Measurements from ENCODE around the gene OBSCN.
A peak's percentile ranks its signal among the peaks of the same experiment; 100 is the strongest.

OBSCN gene

DNA sequence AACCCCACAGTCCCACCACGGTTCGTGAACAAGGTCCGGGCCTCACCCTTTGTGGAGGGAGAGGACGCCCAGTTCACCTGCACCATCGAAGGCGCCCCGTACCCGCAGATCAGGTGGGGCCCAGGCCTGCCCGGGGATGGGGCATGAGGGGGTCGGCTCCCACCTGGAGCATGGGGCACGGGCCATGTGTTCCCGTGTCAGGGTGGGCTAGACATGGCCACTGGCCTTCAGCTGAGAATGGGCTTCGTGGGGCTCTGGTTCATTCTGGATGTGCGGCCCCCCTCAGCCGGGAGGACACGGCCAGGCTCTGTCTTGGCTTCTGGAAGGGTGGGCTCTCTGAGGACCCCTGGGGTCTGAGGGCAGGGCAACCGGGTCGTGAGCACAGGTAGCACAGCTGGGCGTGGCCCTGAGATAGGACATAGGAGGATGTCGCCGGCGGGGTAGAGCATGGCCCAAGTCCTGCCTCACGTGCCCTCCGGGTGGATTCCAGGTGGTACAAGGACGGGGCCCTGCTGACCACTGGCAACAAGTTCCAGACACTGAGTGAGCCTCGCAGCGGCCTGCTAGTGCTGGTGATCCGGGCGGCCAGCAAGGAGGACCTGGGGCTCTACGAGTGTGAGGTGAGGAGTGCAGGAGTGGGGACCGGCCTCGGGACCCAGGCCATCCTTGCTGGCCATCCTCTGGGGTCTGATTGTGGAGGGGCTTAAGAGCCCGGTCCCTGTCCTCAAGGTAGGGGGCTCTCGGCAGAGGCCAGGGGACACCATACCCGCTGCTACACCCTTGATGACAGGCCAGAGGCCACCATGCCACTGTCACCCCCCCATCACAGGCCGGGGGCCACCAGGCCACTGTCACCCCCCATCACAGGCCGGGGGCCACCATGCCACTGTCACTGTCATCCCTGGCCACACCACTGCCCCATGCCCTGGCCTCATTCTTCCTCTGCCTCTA lies 143.3 kb downstream of the OBSCN start:
- ChIA-PET POLR2A (ENCODE audit: low non-redundant PET) (no interaction called here), CTCF (no interaction called here)
- no peak for DNase-seq (ENCODE audit: low spot score)
- no peak overlapping the region for H3K27ac ChIP-seq
- TF ChIP-seq, protein P1, sequence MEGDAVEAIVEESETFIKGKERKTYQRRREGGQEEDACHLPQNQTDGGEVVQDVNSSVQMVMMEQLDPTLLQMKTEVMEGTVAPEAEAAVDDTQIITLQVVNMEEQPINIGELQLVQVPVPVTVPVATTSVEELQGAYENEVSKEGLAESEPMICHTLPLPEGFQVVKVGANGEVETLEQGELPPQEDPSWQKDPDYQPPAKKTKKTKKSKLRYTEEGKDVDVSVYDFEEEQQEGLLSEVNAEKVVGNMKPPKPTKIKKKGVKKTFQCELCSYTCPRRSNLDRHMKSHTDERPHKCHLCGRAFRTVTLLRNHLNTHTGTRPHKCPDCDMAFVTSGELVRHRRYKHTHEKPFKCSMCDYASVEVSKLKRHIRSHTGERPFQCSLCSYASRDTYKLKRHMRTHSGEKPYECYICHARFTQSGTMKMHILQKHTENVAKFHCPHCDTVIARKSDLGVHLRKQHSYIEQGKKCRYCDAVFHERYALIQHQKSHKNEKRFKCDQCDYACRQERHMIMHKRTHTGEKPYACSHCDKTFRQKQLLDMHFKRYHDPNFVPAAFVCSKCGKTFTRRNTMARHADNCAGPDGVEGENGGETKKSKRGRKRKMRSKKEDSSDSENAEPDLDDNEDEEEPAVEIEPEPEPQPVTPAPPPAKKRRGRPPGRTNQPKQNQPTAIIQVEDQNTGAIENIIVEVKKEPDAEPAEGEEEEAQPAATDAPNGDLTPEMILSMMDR (conservative IDR thresholded peaks at IDR 0.05; ENCODE audit: low read depth), result no peak

DNA sequence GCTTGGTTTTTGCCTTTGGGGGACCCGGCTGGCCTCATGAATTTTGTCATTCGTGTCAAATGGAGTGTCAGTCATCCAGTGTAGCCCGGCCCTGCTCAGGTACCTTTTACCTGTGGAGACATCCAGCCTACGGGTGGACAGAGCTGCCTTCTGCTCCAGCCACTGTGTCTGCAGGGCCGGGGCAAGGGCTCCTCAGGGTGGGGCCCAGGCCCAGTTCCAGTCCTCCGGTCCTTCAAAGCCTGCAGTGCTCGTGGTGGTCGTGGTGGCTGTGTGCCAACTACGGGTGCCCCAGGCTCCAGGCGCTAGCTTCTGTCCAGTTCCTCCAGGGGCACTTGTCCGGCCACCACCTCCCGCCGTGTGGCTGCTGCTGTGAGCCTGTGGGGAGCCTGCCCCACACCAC lies 144.0 kb downstream of the OBSCN start:
- ChIA-PET CTCF (no interaction called here), POLR2A (ENCODE audit: low non-redundant PET) (no interaction called here)
- TF ChIP-seq, protein P1 (conservative IDR thresholded peaks at IDR 0.05; ENCODE audit: low read depth), result no peak
- no peak for DNase-seq (ENCODE audit: low spot score)
- H3K27ac ChIP-seq, result no peak overlapping the region

DNA sequence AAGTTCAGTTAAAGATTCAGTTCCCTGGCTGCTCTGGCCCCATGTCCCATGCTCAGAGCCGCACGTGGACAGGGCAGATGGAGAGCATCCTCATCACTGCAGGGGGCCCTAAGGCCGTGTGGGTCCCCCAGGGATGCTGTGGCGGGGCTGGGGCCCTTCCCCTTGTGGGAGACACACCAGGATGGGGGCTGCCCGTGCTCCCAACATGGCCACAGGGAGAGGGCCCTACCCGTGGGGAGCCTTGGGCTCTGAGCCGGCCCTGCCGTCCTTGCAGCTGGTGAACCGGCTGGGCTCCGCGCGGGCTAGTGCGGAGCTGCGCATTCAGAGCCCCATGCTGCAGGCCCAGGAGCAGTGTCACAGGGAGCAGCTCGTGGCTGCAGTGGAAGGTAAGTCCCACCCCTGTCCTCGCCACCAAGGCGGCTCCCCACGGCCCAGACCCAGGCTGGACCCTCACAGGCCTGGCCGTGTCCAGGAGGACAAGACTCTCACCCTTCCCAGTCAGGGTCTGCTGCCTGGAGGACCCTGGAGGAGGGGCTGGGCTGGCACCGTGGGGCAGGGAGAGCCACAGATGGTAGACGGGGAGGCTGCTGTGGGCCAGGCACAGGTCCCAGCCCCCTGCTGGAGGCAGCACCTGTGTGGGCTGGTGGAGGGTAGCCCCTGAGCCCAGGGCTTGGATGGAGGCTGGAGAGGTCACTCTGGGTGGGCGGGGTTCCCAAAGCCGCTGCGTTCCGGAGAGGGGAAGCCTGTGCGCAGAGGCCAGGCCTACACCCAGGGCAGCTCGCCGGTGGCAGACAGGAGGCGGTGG lies 145.0 kb downstream of the OBSCN start:
- DNase-seq (ENCODE audit: low spot score), result no peak
- ChIA-PET CTCF (interaction anchor here (0.6 to 0.7 kb wide), 2 partner anchors 14 to 276 kb away, joined by 3 read pairs; no protein-coding TSS in a partner anchor), POLR2A (ENCODE audit: low non-redundant PET) (no interaction called here)
- H3K27ac ChIP-seq, result peak overlapping the region; percentile 73
- TF ChIP-seq, protein P1 (conservative IDR thresholded peaks at IDR 0.05; ENCODE audit: low read depth), result no peak

DNA sequence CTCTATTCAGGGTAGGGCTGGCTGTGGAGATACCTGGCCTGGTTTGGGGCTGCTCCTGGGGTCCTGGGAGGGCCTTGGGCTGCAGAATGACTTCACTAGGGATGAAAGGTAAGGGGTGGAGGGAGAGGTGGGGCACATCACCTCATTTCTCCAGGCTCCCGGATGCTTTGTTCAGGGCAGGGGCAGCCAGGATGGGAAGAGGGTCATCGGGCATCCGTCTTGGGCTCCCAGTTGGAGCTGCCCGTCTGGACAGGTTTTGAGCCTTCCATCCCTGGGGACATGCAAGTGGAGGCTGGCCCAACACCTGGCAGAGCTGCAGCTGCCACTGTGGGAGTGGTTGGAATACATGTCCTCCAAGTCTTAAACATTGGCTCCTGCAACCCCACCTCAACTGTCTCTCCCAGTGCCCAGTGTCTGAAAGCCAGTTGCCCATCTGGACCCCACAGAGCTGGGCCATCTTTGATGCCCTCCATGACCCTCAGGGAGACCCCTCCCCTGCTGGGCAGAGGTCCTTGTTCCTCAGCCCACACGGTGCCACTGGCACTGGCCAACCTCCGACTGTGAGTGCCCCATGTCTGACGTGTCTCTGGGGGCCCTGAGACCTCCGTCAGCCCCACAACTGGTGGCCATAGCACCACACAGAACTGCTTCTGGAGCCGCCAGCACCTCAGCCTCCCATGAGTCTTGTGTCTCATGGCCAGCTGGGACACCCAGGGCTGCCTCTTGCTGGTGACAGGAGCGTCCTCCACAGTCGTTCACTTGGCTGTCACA lies 145.9 kb downstream of the OBSCN start:
- TF ChIP-seq, protein P1 (conservative IDR thresholded peaks at IDR 0.05; ENCODE audit: low read depth), result no peak
- CTCF ChIA-PET, result interaction anchor here (0.6 to 1.5 kb wide), 6 partner anchors 10 to 434 kb away, joined by 3 to 4 read pairs (median 4); no protein-coding TSS in a partner anchor
- no peak for DNase-seq (ENCODE audit: low spot score)
- peak overlapping the region; percentile 73 for H3K27ac ChIP-seq
- POLR2A ChIA-PET (ENCODE audit: low non-redundant PET), result no interaction called here

DNA sequence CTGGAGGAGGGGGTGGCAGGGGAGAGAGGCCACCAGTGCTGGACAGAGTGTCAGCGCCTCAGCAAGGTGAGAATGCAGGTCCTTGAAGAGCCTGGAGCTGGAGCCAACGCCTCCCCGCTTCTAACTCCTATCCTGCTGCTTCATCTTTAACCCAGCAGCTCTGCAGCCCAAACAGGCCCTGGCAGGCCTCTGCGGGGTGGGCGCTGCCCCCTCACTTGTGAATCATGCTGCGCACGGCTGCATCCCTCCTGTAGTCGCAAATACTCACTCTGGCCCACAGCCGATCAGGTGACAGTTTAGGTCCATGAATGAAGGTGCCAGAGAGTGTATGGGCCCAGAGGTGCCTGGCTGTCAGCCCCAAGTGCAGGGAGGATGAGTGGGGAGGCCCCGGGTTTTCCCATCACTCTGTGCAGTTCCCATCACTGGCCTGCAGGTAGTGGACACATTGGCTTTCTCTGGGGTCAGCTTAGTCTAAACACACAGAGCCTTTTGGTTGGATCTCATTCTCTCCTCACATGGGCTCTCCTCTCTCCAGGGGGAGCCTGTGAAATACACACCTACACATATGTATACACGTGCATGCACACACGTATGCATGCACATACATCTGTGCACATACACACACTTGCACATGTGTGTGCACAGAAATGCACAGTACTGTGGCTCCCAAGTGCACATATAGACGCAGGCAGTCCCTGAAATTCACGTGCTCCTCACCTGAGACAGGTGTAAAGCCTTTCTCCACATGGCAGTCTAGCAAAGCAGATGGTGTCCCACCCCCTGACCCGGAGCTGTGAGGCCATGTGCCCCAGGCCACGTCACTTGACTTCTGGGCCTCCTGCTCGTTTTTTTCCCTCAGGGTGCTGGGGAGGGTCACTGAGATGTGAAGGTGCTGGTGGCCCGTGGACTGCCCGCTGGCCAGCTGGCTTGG lies 146.8 kb downstream of the OBSCN start:
- peak overlapping the region; percentile 73 for H3K27ac ChIP-seq
- ChIA-PET POLR2A (ENCODE audit: low non-redundant PET) (no interaction called here), CTCF (interaction anchor here (0.6 to 1.5 kb wide), 6 partner anchors 11 to 435 kb away, joined by 3 to 4 read pairs (median 4); no protein-coding TSS in a partner anchor)
- TF ChIP-seq, protein P1 (conservative IDR thresholded peaks at IDR 0.05; ENCODE audit: low read depth), result no peak
- peak; percentile 62 for DNase-seq (ENCODE audit: low spot score)
